GM21447 (cell line): Measurements from ENCODE around the gene SPAG16.

ENCODE experiments used
- ATAC-seq: cut with Tn5 transposase; IDR thresholded peaks from one replicate; pipeline ENCODE4 v1.9.1; 2021; ENCODE audit not compliant: unreplicated experiment

SPAG16 gene

GRCh38 chr2:214450118-214450894 is 1166.0 kb downstream of the SPAG16 start:
- no peak for ATAC-seq

- no peak for ATAC-seq
Measured at GRCh38 chr2:214451516-214452275, 1167.4 kb downstream of the SPAG16 start.
